Caco-2 (cell line): ENCODE measurements around the gene UCHL1. TPM values are rescaled to one million over a fixed set of nuclear protein-coding genes. Genes with fewer than 3 reads are reported as not detected.

ENCODE experiments used
- BruUV-seq: library from RNA; stranded (reverse); fragments of 400-500 nt; replicated peaks from 2 replicates; lab custom pipeline; 2021; lab: Mats Ljungman, UMichigan
- CTCF ChIA-PET: fragments of 300-600 bp; sonication (Branson Sonifier 250); formaldehyde crosslinking; loops from one replicate; lab custom pipeline; 2022; ENCODE audit warnings: antibody characterized with exemption; lab: Charles Lee
- POLR2A ChIA-PET: fragments of 300-600 bp; sonication (Branson Sonifier 250); formaldehyde crosslinking; loops from one replicate; lab custom pipeline; 2022; ENCODE audit warnings: antibody characterized with exemption; lab: Charles Lee
- DNase-seq, 2 experiments: peaks; one replicate each; pipeline versions ENCODE4 v3.0.0 to v3.0.0-alpha.2; 2020 to 2022
- H3K27me3 ChIP-seq: replicated peaks from 2 replicates; pipeline ENCODE4 v1.6.0; 2011; ENCODE audit warnings: low read length; ENCODE audit not compliant: control insufficient read depth, insufficient read depth
- H3K36me3 ChIP-seq: 2 replicates; pipeline ENCODE4 v1.5.1; 2011; ENCODE audit warnings: low read length; ENCODE audit not compliant: control insufficient read depth, insufficient read depth
- H3K4me1 ChIP-seq: fragments of 250-450 bp; sonication (Bioruptor Pico); 2 replicates; pipeline ENCODE4 v1.5.1; 2020; ENCODE audit warnings: mild to moderate bottlenecking
- H3K4me3 ChIP-seq: 2 replicates; pipeline ENCODE4 v1.5.1; 2011; ENCODE audit warnings: low read depth, mild to moderate bottlenecking, control low read depth, low read length
- H3K9me3 ChIP-seq: fragments of 250-450 bp; sonication (Bioruptor Pico); 2 replicates; pipeline ENCODE4 v1.5.1; 2020; ENCODE audit warnings: mild to moderate bottlenecking, moderate library complexity
- H3K27ac Mint-ChIP-seq: one replicate; pipeline ENCODE4 v1.8.0; 2022; ENCODE audit warnings: mixed read lengths; ENCODE audit not compliant: unreplicated experiment
- H3K27me3 Mint-ChIP-seq: one replicate; pipeline ENCODE4 v1.8.0; 2022; ENCODE audit warnings: mixed read lengths; ENCODE audit not compliant: insufficient read depth, unreplicated experiment
- H3K36me3 Mint-ChIP-seq: one replicate; pipeline ENCODE4 v1.8.0; 2022; ENCODE audit warnings: mild to moderate bottlenecking, mixed read lengths; ENCODE audit not compliant: insufficient read depth, unreplicated experiment
- H3K4me1 Mint-ChIP-seq: one replicate; pipeline ENCODE4 v1.8.0; 2022; ENCODE audit warnings: low read depth, mixed read lengths; ENCODE audit not compliant: unreplicated experiment
- H3K4me3 Mint-ChIP-seq: one replicate; pipeline ENCODE4 v1.8.0; 2022; ENCODE audit warnings: mild to moderate bottlenecking, moderate library complexity, mixed read lengths; ENCODE audit not compliant: unreplicated experiment
- H3K9me3 Mint-ChIP-seq: one replicate; pipeline ENCODE4 v1.8.0; 2022; ENCODE audit warnings: mixed read lengths; ENCODE audit not compliant: unreplicated experiment
- CTCF ChIP-seq, 2 experiments: fragments of 200-600 bp in 1 of 2; IDR thresholded peaks; 1 replicate in 1 of 2; 2 replicates in 1 of 2; pipeline versions ENCODE4 v1.5.1 to v1.8.0; 2011 to 2022; ENCODE audit warnings: antibody characterized with exemption in 1 of 2, control low read depth in 1 of 2, inconsistent platforms in 1 of 2, low read depth in 1 of 2, low read length in 1 of 2, mild to moderate bottlenecking in 1 of 2, moderate library complexity in 1 of 2; ENCODE audit not compliant: insufficient read depth in 1 of 2, severe bottlenecking in 1 of 2, unreplicated experiment in 1 of 2
- intact Hi-C: fragments of 100-400 bp; cut with micrococcal nuclease; formaldehyde crosslinking; loops from one replicate; pipeline ENCODE4 v1.10.0; 2022; ENCODE audit not compliant: unreplicated experiment
- total RNA-seq: library from RNA; stranded (reverse); gene quantifications from 2 replicates; pipeline ENCODE4 v1.2.3, GENCODE V29; 2022

Gene UCHL1
- total RNA-seq, 1 experiment from 2014 or later: 233 TPM

GRCh38 chr4:41219421-41219950, 37.2 kb upstream of the UCHL1 start:
- no peaks in the 10 kb centered on the region for H3K27me3 ChIP-seq
- no peak overlapping the region for H3K4me3 Mint-ChIP-seq
- H3K36me3 Mint-ChIP-seq: peaks cover 2% of the 10 kb centered on the region
- no peak for DNase-seq
- TF ChIP-seq CTCF (IDR thresholded peaks at IDR 0.05; ENCODE audit: insufficient read depth in 1 of 2, low read depth in 1 of 2, low read length in 1 of 2, severe bottlenecking in 1 of 2, unreplicated experiment in 1 of 2): no peak
- H3K27ac Mint-ChIP-seq: no peak overlapping the region
- intact Hi-C loops: loop anchor here (10.0 kb wide), 1 partner anchor 475 kb away; the partner anchor contains the start of gene NSUN7
- peaks cover 10% of the 10 kb centered on the region for H3K4me1 Mint-ChIP-seq
- H3K9me3 Mint-ChIP-seq: no peaks in the 10 kb centered on the region
- H3K36me3 ChIP-seq: no peaks in the 10 kb centered on the region
- no peak overlapping the region for H3K4me3 ChIP-seq
- H3K9me3 ChIP-seq: no peaks in the 10 kb centered on the region
- peaks cover 19% of the 10 kb centered on the region for H3K4me1 ChIP-seq
- CTCF ChIA-PET: no interaction called here
- POLR2A ChIA-PET: no interaction called here
- H3K27me3 Mint-ChIP-seq: no peaks in the 10 kb centered on the region
- no TSS peak for BruUV-seq

GRCh38 chr4:41221850-41222645, 34.7 kb upstream of the UCHL1 start:
- no peak for DNase-seq
- TF ChIP-seq CTCF (IDR thresholded peaks at IDR 0.05; ENCODE audit: insufficient read depth in 1 of 2, low read depth in 1 of 2, low read length in 1 of 2, severe bottlenecking in 1 of 2, unreplicated experiment in 1 of 2): no peak
- intact Hi-C loops: no loop called here
- ChIA-PET CTCF (no interaction called here), POLR2A (interaction anchor here (1.1 kb wide), 1 partner anchor 35 kb away, joined by 3 read pairs; the partner anchor contains the start of gene UCHL1)
- BruUV-seq: no TSS peak
- Mint-ChIP-seq H3K27ac (no peak overlapping the region), H3K4me3 (no peak overlapping the region), H3K36me3 (no peaks in the 10 kb centered on the region), H3K9me3 (no peaks in the 10 kb centered on the region), H3K27me3 (no peaks in the 10 kb centered on the region), H3K4me1 (peaks cover 9% of the 10 kb centered on the region)
- no peaks in the 10 kb centered on the region for H3K36me3 ChIP-seq
- no peaks in the 10 kb centered on the region for H3K9me3 ChIP-seq
- H3K27me3 ChIP-seq: no peaks in the 10 kb centered on the region
- H3K4me1 ChIP-seq: 0 out of 2 replicates have a peak, but pooled peaks cover 4% of the 10 kb centered on the region
- H3K4me3 ChIP-seq: no peak overlapping the region

GRCh38 chr4:41227902-41228301, 28.8 kb upstream of the UCHL1 start:
- Mint-ChIP-seq H3K27ac (no peak overlapping the region), H3K27me3 (no peaks in the 10 kb centered on the region), H3K4me1 (no peaks in the 10 kb centered on the region), H3K36me3 (no peaks in the 10 kb centered on the region), H3K4me3 (no peak overlapping the region), H3K9me3 (no peaks in the 10 kb centered on the region)
- H3K27me3 ChIP-seq: no peaks in the 10 kb centered on the region
- intact Hi-C loops: no loop called here
- ChIA-PET POLR2A (no interaction called here), CTCF (no interaction called here)
- no peak overlapping the region for H3K4me3 ChIP-seq
- no peaks in the 10 kb centered on the region for H3K4me1 ChIP-seq
- no TSS peak for BruUV-seq
- DNase-seq: no peak
- no peak for TF ChIP-seq CTCF (IDR thresholded peaks at IDR 0.05; ENCODE audit: insufficient read depth in 1 of 2, low read depth in 1 of 2, low read length in 1 of 2, severe bottlenecking in 1 of 2, unreplicated experiment in 1 of 2)
- H3K36me3 ChIP-seq: no peaks in the 10 kb centered on the region
- H3K9me3 ChIP-seq: no peaks in the 10 kb centered on the region
